Hematopoietic multipotent progenitor cell (in vitro differentiated cells): ENCODE measurements around the gene PNLIPRP1. TPM values are rescaled to one million over a fixed set of nuclear protein-coding genes. Genes with fewer than 3 reads are reported as not detected.

Source experiments
- DNase-seq, 3 donors: peaks; one replicate each; pipeline ENCODE4 v3.0.0-alpha.2; 2011 to 2015; ENCODE audit warnings: low read depth in 2 of 3, low spot score in 2 of 3
- total RNA-seq: library from RNA; depleted of rRNA; stranded (reverse); fragments of >200 nt; gene quantifications from one replicate; pipeline ENCODE4 v1.2.3, GENCODE V29; 2012

PNLIPRP1 gene
- not detected for total RNA-seq

DNA sequence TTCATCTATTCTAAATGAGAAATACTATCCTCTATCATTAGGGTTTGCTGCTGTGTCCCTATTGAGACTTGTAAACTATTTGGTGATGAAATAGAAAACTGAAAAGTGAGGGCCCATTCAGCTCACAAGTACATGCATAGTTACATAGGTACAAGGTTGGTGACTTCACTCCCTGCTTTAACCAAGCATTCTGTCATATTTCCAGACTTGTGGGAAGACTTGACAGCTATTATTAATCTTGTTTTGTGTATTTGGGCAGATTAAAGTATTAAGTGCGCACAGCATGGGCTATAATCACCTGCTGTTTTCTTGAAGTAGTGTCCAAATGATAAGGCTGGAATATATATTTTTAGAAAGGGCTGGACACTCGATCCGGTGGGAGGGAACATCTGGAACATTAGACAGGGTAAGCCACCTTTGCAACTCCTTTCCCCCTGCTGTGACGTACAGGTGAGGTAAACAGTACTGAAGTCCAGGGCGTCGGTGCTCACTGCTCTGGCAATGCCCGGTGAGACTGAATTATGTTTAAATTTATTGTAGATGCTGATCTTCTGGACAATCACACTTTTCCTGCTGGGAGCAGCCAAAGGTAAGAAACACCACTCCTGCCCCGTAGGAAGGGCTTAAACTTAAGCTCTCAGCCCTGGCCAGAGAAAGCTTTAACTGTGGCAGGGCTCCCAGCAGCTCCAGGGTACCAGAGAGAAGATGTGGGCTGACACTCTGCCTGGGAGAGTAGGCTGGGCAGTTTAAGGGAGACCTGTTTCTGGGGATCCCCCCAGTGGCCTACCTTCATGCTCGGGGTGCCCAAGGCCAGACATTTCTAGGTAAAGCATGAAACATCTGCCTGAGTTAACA lies at the start of gene PNLIPRP1:
Gene PNLIPRP1, plus strand, starts transcription at position 370 of the 855 bp plus-strand sequence. Its CDS starts 171 bp downstream, at position 541.
- no peak for DNase-seq

DNA sequence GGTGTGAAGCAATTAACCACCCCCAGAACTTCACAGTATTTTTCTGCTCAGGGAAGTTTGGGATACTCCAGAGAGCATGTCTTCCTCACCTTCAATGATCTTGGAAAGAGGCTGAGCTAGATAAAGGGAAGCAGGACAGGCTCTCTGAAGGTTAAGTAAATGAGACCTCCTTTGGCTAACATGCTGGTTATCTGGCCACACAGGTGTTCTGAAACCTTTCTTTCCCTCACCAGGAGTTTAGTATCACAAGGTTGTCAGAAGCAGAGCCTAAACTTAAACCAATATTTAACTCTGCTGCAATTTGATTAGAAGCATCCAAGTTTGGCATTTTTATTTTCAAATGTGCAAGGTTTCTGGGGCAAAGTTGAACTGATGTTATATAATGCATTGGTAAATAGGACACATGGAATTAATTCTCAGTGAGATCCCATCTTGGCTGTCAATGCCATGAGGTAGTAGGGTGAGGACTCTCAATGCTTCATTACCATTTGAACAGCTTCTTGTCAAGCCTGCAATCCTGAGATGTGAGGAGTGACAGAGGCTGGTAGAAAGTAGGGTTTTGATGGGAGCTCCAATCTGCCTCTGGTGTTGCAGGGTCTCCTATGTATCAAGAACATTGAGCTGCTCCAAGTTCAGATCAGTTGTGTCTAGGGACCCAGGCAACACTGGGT lies 48.6 kb upstream of the PNLIPRP1 start:
- no peak for DNase-seq

DNA sequence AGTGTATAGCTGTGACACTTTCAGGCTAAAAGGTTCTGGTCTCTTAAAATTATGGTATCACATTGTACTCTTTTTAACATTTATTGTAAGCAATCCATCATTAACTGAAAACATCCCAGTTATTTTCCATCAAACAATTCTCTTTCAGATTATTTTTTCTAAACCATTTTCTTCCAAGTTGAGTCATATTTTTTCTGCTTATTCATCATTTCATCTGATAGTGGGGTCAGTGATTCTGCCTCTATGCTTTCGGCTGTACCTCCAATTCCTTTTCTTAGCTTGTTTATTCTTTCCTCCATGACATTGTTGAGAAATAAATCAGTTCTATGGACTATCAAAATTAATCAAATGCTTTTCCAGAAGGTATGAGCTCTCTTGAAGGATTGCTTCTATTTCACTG lies 45.6 kb upstream of the PNLIPRP1 start:
- no peak for DNase-seq

DNA sequence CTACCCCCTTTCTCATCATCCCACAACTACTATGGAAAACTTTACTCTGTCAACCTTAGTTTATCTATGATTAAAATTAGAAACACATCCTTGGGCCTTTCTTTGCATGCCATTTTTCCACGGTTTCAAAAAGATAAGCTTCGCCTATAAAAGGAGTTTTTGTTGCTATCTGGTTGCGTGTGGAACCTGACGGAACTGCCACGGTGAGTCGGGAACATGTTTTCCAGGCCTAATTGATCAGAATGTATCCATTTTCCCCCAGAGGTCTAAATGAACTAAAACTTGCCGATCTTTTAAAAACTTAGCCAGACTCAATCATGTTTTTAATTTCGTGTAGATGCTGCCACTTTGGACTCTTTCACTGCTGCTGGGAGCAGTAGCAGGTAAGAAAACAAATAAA lies 45.0 kb upstream of the PNLIPRP1 start, which contains the start of gene PNLIP:
Gene PNLIP, plus strand, starts transcription at position 176 of the 400 bp plus-strand sequence. Its CDS starts 162 bp downstream, at position 338.
- no peak for DNase-seq

DNA sequence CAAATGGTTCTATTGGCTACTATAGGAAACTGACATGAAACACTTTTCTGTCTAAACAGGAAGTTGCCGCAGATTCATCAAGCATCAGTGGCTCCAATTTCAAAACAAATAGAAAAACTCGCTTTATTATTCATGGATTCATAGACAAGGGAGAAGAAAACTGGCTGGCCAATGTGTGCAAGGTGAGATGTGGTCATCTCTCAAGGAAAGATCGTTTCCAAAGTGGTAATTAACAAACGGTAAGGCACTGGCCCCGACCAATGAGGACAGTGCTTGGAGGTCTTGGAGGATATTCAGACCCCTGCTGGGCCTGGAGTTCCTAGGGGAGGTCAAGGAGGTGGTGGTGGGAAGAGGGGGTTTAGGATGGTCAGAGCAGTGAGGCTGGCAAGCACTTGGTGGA lies 42.5 kb upstream of the PNLIPRP1 start:
- DNase-seq, result no peak

DNA sequence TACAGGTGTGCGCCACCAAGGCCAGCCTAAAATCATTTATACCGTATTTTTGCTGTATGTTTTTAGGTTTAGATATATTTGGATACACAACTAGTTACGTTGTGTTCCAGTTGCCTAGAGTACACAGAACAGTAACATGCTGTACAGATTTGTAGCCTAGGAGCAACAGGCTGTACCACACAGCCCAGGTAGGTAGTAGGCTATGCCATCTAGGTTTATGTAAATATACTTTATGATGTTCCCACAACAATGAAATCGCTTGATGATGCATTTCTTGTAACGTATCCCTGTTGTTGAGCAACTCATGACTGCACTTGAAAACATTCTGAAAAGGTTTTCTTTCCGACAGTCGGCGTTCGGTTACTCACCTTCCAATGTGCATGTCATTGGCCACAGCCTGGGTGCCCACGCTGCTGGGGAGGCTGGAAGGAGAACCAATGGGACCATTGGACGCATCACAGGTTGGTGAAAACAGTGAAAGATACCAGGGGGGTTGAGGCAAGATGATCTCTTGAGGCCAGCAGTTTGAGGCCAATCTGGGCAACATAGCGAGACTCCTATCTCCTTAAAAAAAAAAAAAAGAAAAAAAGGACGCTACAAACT lies 37.3 kb upstream of the PNLIPRP1 start:
- DNase-seq, result no peak

DNA sequence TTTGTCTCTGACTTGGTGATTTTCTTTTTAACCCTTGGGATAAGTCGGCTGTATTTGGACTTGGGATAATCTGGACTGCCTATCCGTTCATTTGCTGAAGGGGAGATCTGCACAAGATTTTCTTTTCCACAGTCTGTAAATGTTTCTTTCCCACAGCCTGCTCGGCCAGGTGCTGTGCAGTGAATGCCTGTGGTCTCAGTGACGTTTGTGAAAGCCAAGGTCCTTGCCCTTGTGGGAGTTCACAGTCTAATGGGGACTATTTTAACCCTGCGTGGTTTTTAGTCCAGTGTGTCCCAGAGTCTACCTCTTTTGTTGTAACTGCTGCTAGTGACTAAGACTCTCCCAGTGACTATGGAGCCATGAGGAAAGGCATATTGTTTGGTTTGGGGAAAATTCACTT lies 36.1 kb upstream of the PNLIPRP1 start:
- no peak for DNase-seq

DNA sequence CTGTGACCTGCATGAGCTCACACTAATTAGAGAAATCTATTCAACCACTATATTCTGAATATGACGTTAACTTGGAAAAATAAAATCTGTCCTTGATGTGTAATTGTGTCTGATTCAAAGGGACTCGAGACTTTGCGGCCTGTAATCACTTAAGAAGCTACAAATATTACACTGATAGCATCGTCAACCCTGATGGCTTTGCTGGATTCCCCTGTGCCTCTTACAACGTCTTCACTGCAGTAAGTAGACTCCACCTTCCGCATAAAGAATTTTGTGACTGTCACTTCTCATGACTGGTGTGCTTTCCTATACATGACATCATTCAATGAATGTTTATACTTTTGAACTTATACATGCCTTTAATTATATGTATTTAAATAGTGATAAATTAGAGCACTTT lies 34.9 kb upstream of the PNLIPRP1 start:
- no peak for DNase-seq

DNA sequence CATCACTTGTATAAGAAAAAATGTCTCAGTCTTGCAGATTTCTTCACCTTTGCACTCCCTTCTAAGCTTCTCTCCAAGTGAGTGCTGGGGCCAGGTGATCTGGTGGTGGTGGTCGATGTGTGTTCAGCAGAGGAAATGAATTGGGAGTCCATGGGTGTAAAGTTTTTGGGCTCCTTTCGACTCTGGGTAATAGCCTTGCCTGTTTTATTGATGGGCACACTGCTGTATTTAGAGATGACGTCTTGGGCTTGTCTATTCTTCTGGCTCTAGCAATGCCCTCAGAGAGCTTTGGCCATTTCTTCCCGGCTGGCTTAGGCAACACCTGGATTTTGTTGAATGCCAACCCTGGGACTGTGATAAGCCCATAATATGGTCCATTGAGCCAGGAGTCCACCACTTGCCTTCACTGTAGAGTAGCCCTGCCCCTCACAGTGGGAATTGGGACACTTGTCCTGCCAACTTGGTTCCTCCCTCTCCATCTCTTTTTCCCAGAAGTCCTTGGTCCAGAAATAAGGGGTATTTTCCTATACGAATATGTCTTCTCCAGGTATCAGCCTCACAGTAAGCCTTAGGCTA lies 33.4 kb upstream of the PNLIPRP1 start:
- no peak for DNase-seq

DNA sequence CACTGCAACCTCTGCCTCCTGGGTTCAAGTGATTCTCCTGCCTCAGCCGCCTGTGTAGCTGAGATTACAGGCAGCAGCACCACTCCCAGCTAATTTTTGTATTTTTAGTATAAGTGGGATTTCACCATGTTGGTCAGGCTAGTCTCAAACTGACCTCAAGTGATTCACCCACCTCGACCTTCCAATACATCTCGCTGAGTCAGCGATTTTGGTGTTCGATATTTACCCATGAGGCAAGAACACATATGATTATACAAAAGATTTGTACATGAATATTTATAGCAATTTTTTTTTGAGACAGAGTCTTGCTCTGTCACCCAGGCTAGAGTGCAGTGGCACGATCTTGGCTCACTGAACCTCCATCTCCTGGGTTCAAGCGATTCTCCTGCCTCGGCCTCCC lies 25.2 kb upstream of the PNLIPRP1 start:
- DNase-seq, result no peak

DNA sequence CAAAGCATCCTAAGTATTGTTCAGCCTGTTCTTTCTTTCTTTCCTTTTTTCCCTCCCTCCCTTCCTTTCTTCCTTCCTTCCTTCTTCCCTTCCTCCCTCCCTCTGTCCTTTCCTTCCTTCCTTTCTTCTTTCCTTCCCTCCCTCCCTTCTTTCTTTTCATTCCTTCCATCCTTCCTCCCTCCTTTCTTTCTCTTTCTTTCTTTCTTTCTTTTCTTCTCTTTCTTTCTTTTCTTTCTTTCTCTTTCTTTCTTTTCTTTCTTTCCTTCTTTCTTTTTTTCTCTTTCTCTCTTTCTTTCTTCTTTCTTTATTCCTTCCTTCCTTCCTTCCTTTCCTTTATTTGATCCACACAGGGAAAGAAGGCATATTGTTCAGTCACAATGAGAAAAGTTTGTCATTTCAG lies 23.8 kb upstream of the PNLIPRP1 start:
- DNase-seq, result no peak

DNA sequence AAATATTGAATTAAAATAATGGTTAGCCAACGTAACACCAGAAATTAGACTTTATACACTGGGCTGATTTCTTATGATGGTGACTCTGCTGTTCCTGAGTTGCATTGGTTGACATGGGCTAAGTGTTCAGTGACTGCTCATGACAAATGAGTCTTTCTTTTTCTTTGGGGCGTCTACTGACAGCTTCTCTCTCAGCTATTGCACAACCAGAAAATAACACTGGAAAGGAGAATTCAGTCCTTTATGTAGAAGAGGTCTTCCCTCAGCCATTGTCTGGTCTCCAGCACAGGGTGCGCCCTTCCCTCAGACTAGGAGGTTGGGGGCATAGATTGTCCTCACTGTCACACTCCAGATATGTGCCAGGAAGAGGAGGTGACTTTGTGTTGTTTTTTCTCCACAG lies 23.4 kb upstream of the PNLIPRP1 start:
- no peak for DNase-seq

DNA sequence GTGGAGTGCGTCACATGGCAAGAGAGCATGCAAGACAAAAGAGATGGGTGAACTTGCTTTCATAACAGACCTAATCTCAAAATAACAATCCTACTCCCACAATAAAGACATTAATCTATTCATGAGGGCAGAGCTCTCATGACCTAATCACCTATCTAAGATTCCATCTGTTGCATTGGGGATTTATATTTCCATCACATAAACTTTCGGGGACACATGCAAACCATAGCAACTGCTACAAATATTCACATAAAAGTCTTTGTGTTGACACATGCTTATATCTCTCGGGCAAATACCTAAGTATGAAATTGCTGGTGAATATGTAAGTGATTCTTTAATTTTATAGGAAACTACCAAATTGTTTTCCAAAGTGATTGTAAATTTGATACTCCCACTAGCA lies 16.0 kb upstream of the PNLIPRP1 start:
- DNase-seq, result no peak

DNA sequence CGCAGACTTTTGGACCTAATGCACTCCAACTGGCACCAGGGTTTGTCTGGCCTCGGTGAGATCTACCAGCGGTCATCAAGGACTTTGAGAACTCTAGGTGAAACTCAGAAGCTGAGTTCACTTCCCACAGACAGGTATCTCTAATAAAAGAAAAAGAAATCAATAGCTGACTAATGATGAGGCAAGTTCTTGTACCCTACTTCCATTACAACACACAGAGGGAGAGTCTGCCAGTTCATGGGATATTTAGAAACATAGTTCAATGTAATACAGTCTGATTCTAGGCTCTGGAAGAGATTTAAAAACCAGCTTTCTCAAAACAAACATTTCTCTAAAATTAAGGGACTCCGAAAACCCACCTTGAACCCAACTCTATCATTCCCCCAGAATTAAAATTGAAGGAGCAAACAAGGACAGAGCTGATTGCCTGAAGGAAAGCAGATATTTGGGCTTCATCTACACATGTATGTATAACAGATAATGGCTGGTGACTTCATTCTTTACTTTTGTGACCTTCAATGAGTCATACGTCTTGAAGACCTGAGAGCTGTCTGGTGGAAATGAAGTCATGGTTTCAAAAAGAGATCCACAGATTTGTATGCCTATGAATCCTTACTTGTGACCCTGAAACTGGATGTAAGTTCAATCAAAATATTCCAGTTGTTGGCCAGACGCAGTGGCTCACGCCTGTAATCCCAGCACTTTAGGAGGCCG lies 2.7 kb upstream of the PNLIPRP1 start:
- DNase-seq, result no peak

DNA sequence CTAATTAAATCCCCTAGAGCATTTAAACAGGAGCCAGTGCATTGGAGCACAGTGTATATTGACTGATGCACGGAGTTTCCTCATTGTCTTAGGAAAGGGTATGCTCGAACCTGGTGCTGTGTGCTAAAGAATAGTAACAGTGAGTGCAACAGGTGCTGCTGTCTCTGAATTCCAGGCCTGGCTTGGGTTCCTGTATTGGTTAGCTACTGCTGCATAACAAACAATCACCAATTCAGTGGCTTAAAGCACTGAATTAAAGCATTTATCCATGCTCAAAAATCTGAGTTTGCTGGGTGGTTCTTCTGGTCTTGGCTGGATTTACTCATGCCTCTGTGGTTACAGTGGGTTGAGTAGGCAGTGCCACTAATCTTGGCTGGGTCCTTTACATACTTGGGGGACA lies 1.8 kb upstream of the PNLIPRP1 start:
- no peak for DNase-seq

DNA sequence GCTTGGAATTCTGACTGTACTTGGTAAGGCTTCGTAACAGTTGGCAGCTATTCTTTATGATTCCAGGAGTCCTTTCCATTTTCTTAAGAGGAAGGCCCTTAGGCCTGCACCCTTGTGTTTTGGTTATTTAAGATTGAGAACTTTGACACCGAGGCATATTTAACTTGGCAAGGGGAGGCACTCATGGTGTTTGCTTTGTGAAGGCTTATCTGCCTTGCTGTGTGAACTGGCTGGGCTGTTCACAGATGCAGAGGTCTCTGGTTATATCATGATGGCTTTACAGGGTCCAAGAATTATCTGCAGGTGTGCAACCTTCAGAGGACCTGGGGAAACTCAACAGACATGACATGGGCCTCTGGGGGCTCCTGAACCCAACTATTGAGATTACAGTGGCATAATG lies 833 bp upstream of the PNLIPRP1 start:
- DNase-seq, result no peak

DNA sequence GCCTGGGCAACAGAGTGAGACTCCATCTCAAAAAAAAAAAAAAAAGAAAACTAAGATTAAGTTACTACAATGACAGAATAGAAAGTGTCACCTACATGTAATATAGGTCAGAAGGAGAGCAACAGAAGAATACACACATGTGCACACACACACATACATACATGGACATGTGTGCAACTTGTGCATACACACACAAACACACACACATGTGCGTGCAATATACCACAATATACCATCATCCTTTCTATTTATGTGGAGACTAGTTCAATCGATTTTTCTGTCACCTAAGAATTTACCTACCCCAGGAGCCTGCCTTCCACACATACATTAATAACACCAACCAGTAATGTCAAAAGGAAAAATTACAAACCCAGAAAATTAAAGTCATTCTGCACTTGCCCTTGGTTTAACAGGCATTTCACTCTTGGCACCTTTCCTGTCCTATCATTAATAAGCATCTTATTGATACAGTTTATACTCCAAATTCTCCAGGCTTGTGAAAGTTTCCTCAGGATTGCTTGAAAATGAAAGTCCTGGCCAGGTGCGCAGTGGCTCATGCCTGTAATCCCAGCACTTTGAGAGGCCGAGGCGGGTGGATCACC lies 2.5 kb downstream of the PNLIPRP1 start:
- DNase-seq, result no peak

DNA sequence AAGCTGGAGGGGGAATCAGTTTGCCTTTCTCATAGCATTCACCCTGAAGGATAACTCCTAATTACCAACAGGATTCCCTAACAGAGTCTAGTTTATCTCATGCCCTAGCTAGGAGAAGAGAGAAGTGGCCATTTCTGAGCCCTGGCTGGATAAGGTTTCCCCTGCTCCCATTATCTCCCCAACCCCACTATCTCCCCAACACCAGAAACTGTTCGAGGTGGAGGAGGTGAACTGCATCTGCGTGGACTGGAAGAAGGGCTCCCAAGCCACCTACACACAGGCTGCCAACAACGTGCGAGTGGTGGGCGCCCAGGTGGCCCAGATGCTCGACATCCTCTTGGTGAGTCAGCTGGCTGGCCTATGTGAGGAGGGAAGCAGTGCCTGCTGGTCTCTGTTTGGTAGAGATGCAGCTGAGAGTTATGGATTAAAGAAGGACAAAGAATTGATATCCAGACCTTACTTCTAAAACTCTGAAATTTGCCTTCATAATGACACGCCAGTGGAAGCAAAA lies 3.8 kb downstream of the PNLIPRP1 start:
- no peak for DNase-seq

DNA sequence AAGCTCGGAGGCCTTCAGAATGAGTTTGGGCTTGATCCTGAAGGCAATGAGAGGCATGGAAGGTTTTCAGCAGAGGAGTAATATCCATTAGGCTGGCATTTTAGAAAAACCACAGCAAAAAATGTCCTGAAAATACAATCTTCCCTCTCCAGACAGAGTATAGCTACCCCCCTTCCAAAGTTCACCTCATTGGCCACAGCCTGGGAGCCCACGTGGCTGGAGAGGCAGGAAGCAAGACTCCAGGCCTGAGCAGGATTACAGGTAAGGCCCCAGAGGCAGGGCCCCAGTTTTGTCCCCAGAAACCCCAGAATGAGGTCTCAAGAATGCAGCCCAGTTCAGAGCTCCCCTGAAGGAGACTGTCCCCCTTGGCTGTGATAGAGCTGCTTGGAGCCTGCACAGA lies 5.3 kb downstream of the PNLIPRP1 start:
- DNase-seq, result no peak

DNA sequence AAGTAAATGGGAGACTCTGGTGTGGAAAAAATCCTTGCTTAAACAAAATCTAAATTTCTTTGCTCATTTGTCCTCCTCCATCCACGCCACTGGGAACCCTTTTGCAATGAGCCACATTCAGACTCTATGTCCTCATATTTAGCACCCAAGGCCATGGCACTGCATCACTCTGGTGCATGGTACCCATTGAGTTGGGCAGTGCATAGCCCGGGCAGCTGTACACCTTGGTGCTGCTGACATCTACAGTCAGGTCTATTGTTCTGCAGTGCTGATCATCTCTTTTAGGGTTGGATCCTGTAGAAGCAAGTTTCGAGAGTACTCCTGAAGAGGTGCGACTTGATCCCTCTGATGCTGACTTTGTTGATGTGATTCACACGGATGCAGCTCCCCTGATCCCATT lies 6.8 kb downstream of the PNLIPRP1 start:
- no peak for DNase-seq
